Stimulated activated CD8-positive, alpha-beta memory T cell treated with anti-CD3 and anti-CD28 coated beads, Interleukin-4, amount 100 ng/mL, for 24 hours (primary cell): ENCODE measurements around the gene SMIM34.
"Not testable (repeated sequence)": the region's sequence is repeated elsewhere in the genome, so short reads cannot be mapped to it uniquely, and the experiment has no call there.

Source experiments
- DNase-seq: peaks from one replicate; pipeline ENCODE4 v3.0.0-alpha.2; 2020; ENCODE audit warnings: low read depth

SMIM34 gene

DNA sequence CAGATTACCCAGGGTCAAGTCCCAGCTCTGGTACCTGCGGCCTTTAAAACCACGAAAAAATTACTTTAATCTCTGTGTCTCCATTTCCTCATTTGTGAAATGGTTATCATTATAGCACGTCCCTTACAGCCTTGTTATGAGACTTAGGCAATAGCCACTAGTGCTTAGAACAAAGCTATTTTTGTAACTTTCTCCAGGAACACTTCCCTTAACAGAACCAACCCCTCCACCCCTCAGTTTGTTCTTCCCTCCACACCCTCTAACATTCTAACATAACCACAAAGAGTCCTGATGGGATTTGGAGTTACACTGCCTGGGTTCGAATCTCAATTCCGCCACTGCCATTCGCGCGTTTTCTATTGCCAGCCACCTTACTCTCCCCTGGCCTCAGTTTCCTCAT, 49.3 kb downstream of the SMIM34 start:
- not testable (repeated sequence) for DNase-seq

DNA sequence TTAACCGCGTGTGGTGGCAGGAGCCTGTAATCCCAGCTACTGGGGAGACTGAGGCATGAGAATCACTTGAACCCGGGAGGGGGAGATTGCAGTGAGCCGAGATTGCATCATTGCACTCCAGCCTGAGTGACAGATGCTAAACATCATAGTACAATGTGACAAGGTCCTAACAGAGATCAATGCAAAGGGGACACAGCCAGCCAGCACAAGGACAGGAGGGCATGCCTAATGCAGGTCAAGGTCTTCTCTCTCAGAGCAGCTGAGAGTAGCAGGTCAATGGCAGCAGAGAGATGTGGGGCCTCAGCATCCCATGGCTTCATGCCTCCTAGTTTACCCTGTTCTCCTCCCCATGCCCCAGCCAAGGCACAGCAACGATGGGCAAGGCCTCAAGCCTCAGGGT, 51.4 kb downstream of the SMIM34 start:
- DNase-seq = no peak

DNA sequence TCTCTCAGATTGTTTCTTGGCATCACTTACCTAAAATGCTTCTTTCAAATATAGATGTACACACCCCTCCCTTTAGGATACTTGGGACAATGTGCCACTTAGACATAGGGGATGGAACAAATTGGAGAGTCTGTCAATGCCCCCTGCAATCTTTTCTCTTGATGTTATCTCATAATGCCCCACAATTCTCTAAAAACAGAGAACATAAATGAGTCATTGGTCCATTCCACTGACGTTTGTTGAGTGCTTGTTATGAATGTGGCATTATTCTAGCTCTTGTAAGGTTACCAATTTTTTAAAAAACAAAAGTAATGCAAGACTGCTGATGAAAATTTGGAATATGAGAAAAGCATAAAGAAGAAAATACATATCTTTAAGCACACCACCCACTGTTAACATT, 54.0 kb downstream of the SMIM34 start:
- DNase-seq = no peak
